ENCODE results near the gene BARX2. TPM values are rescaled to one million over a fixed set of nuclear protein-coding genes. Genes with fewer than 3 reads are reported as not detected.

BARX2 gene
- total RNA-seq, 4 donors from 2014 or later, result not detected

DNA sequence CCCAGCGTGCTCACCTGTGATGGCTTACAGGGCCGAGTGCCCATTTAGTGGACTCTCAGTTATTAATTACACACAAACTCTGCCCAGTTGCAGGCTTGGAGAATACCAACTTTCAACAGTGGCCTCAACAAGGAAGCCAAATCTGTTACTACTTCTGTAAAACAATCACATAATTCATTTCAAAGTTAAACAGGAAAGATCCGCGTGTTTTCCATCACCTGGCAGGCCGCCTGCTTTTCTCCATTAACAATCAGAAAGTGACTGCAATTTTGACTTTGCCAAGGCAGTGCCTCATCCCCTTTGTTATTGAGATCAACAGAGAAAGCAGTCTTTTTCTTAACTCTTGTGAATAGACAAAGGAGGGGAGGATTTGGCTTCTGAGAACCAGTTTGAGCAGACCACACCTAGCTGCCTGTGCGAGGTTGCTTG lies 77.7 kb downstream of the BARX2 start:
- TF ChIP-seq, protein P1, sequence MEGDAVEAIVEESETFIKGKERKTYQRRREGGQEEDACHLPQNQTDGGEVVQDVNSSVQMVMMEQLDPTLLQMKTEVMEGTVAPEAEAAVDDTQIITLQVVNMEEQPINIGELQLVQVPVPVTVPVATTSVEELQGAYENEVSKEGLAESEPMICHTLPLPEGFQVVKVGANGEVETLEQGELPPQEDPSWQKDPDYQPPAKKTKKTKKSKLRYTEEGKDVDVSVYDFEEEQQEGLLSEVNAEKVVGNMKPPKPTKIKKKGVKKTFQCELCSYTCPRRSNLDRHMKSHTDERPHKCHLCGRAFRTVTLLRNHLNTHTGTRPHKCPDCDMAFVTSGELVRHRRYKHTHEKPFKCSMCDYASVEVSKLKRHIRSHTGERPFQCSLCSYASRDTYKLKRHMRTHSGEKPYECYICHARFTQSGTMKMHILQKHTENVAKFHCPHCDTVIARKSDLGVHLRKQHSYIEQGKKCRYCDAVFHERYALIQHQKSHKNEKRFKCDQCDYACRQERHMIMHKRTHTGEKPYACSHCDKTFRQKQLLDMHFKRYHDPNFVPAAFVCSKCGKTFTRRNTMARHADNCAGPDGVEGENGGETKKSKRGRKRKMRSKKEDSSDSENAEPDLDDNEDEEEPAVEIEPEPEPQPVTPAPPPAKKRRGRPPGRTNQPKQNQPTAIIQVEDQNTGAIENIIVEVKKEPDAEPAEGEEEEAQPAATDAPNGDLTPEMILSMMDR (IDR thresholded peaks at IDR 0.05), result no peak
- TF ChIP-seq EP300 (IDR thresholded peaks at IDR 0.05) (no peak), POLR2A (IDR thresholded peaks at IDR 0.05) (no peak)
- WGBS, 2 donors, result 54 to 56% methylated on average over 6 of the region's 6 CpGs
- no peaks in the 10 kb centered on the region for H3K36me3 ChIP-seq
- peaks cover 0 to 8% (median 0%) of the 10 kb centered on the region in 4 donors for H3K9me3 ChIP-seq
- no peak for DNase-seq (ENCODE audit: low spot score in 2 of 2)
- H3K27ac ChIP-seq, result no peak overlapping the region
- H3K27me3 ChIP-seq, result no peaks in the 10 kb centered on the region
- H3K4me1 ChIP-seq, result no peaks in the 10 kb centered on the region
- H3K4me3 ChIP-seq, result no peak overlapping the region

DNA sequence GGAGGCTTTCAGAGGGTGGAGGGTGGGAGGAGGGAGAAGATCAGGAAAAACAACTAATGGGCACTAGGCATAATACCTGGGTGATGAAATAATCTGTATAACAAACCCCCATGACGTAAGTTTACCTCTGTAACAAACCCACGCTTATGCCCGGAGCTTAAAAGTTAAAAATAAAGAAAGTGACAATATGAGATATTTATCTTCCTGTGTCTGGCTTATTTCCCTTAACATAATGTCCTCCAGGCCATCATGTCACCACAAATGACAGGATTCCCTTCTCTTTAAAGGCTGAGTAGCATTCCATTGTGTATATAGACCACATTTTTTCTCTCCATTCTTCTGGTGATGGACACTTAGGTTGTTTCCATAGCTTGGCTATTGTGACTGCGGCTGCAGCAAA lies 79.5 kb downstream of the BARX2 start:
- no peak for DNase-seq (ENCODE audit: low spot score in 2 of 2)
- Histone ChIP-seq H3K9me3 (peaks cover 0 to 6% (median 0%) of the 10 kb centered on the region in 4 donors), H3K27me3 (no peaks in the 10 kb centered on the region), H3K4me3 (no peak overlapping the region), H3K27ac (no peak overlapping the region), H3K36me3 (no peaks in the 10 kb centered on the region), H3K4me1 (no peaks in the 10 kb centered on the region)
- WGBS, 2 donors, result 86 to 89% methylated on average over 4 of the region's 4 CpGs
- TF ChIP-seq POLR2A (IDR thresholded peaks at IDR 0.05) (no peak), EP300 (IDR thresholded peaks at IDR 0.05) (no peak)
- TF ChIP-seq, protein P1 (IDR thresholded peaks at IDR 0.05), result no peak

GRCh38 chr11:129455756-129456655 lies 80.4 kb downstream of the BARX2 start:
- Histone ChIP-seq H3K27ac (no peak overlapping the region), H3K4me1 (no peaks in the 10 kb centered on the region), H3K9me3 (peaks cover 0 to 6% (median 0%) of the 10 kb centered on the region in 4 donors), H3K36me3 (no peaks in the 10 kb centered on the region), H3K4me3 (no peak overlapping the region), H3K27me3 (no peaks in the 10 kb centered on the region)
- WGBS, 2 donors, result 64% methylated on average over 17 of the region's 17 CpGs
- no peak for DNase-seq (ENCODE audit: low spot score in 2 of 2)
- TF ChIP-seq EP300 (IDR thresholded peaks at IDR 0.05) (no peak), POLR2A (IDR thresholded peaks at IDR 0.05) (no peak)
- TF ChIP-seq, protein P1 (IDR thresholded peaks at IDR 0.05), result no peak

- H3K4me3 ChIP-seq, result no peak overlapping the region
- H3K27ac ChIP-seq, result no peak overlapping the region
- H3K9me3 ChIP-seq, result peaks cover 0 to 8% (median 0%) of the 10 kb centered on the region in 4 donors
- no peaks in the 10 kb centered on the region for H3K36me3 ChIP-seq
- WGBS, 2 donors, result 48 to 52% methylated on average over 6 of the region's 6 CpGs
- no peak for TF ChIP-seq POLR2A (IDR thresholded peaks at IDR 0.05)
- TF ChIP-seq, protein P1 (IDR thresholded peaks at IDR 0.05), result no peak
- no peak for TF ChIP-seq EP300 (IDR thresholded peaks at IDR 0.05)
- H3K4me1 ChIP-seq, result no peaks in the 10 kb centered on the region
- H3K27me3 ChIP-seq, result no peaks in the 10 kb centered on the region
- no peak for DNase-seq (ENCODE audit: low spot score in 2 of 2)
Observed at GRCh38 chr11:129457321-129457720, 81.7 kb downstream of the BARX2 start.

DNA sequence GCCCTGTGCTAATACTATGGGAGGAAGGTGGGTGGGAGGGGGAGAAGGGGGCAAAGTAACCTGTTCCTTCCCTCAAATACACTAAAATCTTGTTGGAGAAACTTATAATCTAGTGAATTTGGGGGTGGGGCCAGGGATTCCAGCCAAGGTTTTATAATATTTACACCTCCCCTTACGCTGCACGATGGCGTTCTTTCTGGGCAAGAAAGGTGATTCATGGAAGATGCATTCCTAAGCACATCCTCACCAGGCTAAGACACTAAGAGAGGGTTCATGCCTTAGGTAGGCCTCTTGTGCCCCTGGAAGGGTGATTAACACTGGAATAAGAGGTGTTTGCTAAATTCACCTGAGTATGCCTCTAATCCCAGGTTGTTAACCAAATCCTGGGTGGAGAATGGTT lies 82.6 kb downstream of the BARX2 start:
- Histone ChIP-seq H3K27me3 (no peaks in the 10 kb centered on the region), H3K9me3 (peaks cover 0 to 11% (median 0%) of the 10 kb centered on the region in 4 donors), H3K4me1 (no peaks in the 10 kb centered on the region), H3K36me3 (no peaks in the 10 kb centered on the region), H3K27ac (no peak overlapping the region), H3K4me3 (no peak overlapping the region)
- no peak for DNase-seq (ENCODE audit: low spot score in 2 of 2)
- 93 to 98% methylated on average over 3 of the region's 3 CpGs for WGBS, 2 donors
- TF ChIP-seq, protein P1 (IDR thresholded peaks at IDR 0.05), result no peak
- no peak for TF ChIP-seq EP300 (IDR thresholded peaks at IDR 0.05)
- no peak for TF ChIP-seq POLR2A (IDR thresholded peaks at IDR 0.05)

Measured in tibial nerve (tissue), 4 donors.